ENCODE results near the gene MIOX.

The MIOX gene

DNA sequence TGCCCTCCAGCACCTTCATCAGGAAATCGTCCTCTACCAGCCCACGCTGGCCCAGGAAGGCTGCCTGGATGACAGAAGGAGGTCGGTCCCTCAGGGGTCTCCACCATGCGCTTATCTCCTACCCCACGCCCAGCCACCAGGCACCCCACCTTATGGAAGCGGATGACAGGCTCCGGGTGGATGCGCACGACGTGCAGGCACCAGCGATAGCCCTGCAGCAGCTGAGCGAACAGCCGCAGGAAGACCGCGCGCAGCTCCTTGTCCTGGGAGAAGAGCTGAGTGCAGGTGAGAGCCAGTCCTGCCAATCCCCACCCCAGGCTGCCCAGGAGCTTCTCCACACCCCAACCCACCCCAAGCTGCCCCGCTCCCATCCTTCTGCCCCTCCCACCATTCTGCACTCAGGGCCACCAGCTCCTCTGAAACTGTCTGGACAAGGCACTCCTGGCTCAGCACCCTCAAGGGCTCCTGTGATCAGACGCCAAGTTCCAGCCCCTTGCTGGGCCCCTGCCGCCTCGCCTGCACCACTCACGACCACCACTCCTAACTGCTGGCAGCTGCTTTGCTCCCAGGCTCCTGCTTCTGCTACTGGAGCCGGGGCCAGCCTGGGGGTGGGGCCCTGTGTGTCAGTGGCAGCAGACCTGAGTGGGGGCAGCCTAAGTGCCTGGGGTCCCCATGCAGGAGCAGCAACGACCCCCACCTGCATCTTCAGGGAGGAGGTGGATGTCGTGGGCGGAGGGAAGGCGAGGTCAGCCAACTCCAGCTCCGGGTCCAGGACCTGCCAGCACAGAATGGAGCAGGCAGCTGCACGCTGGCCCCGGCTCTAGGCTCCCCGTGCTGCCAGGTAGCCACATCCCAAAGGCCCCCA, 21.4 kb upstream of the MIOX start (continued):
- TF ChIP-seq, protein P1, sequence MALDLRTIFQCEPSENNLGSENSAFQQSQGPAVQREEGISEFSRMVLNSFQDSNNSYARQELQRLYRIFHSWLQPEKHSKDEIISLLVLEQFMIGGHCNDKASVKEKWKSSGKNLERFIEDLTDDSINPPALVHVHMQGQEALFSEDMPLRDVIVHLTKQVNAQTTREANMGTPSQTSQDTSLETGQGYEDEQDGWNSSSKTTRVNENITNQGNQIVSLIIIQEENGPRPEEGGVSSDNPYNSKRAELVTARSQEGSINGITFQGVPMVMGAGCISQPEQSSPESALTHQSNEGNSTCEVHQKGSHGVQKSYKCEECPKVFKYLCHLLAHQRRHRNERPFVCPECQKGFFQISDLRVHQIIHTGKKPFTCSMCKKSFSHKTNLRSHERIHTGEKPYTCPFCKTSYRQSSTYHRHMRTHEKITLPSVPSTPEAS (tag by site-specific recombination; IDR thresholded peaks at IDR 0.05) = no peak
- TF ChIP-seq GLI2 (tag by site-specific recombination; IDR thresholded peaks at IDR 0.05; ENCODE audit: borderline replicate concordance, low read depth) (no peak), ZNF658 (tag by site-specific recombination; IDR thresholded peaks at IDR 0.05) (no peak), GFI1B (tag by site-specific recombination; IDR thresholded peaks at IDR 0.05) (no peak), ZXDB (tag by site-specific recombination; IDR thresholded peaks at IDR 0.05) (no peak), REPIN1 (tag by site-specific recombination; IDR thresholded peaks at IDR 0.05; ENCODE audit: low read depth) (no peak), YY2 (tag by site-specific recombination; IDR thresholded peaks at IDR 0.05) (no peak), ZNF132 (tag by site-specific recombination; IDR thresholded peaks at IDR 0.05; ENCODE audit: borderline replicate concordance) (no peak), SP3 (tag by site-specific recombination; IDR thresholded peaks at IDR 0.05) (no peak), ZNF521 (tag by site-specific recombination; IDR thresholded peaks at IDR 0.05) (no peak), YY1 (tag by site-specific recombination; IDR thresholded peaks at IDR 0.05) (no peak), OSR2 (tag by site-specific recombination; IDR thresholded peaks at IDR 0.05) (peak; percentile 36; the same call in 1 of the 2 replicates), ZNF169 (tag by site-specific recombination; IDR thresholded peaks at IDR 0.05) (no peak), ZNF510 (tag by site-specific recombination; IDR thresholded peaks at IDR 0.05; ENCODE audit: insufficient replicate concordance) (no peak), ZFHX2 (tag by site-specific recombination; conservative IDR thresholded peaks at IDR 0.05) (peak; percentile 57), MYNN (tag by site-specific recombination; IDR thresholded peaks at IDR 0.05; ENCODE audit: borderline replicate concordance) (no peak), ZFP69B (tag by site-specific recombination; IDR thresholded peaks at IDR 0.05) (no peak), GLIS2 (tag by site-specific recombination; IDR thresholded peaks at IDR 0.05) (0 out of 2 replicates have a peak, but pooled peaks have one; percentile 23), SETDB1 (IDR thresholded peaks at IDR 0.05; ENCODE audit: insufficient read length, low read length) (no peak), ZFP3 (tag by site-specific recombination; IDR thresholded peaks at IDR 0.05; ENCODE audit: low read depth) (no peak)
- TF ChIP-seq, protein P2, sequence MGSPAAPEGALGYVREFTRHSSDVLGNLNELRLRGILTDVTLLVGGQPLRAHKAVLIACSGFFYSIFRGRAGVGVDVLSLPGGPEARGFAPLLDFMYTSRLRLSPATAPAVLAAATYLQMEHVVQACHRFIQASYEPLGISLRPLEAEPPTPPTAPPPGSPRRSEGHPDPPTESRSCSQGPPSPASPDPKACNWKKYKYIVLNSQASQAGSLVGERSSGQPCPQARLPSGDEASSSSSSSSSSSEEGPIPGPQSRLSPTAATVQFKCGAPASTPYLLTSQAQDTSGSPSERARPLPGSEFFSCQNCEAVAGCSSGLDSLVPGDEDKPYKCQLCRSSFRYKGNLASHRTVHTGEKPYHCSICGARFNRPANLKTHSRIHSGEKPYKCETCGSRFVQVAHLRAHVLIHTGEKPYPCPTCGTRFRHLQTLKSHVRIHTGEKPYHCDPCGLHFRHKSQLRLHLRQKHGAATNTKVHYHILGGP (tag by site-specific recombination; IDR thresholded peaks at IDR 0.05) = no peak

DNA sequence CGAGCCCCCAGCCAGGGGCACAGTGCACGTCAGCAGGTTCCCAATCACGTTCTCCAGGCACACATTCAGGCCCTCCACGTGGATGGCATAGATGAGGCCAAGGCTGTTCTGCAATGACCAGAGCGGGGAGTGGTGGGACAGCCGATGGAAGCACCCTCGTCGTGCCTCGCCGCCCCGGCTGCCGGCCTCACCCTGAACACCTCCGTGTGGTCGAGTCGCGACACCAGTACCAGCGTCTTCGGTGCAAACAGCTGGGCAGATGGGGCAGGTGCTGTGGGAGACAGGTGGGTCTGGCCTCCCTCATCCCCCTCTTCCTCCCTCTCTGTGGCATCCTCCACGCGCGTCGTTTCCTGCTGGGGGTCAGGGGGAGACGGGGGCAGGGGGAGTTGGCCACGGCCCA, 19.3 kb upstream of the MIOX start:
- CTCF ChIA-PET = interaction anchor here (1.2 to 1.4 kb wide), 2 partner anchors 31 to 96 kb away, joined by 3 read pairs; no protein-coding TSS in a partner anchor
- TF ChIP-seq ZNF843 (tag by site-specific recombination; IDR thresholded peaks at IDR 0.05) (no peak), ZNF121 (tag by site-specific recombination; IDR thresholded peaks at IDR 0.05) (no peak), ZSCAN23 (tag by site-specific recombination; IDR thresholded peaks at IDR 0.05) (no peak), ZNF660 (tag by site-specific recombination; IDR thresholded peaks at IDR 0.05) (no peak), ZNF138 (tag by site-specific recombination; IDR thresholded peaks at IDR 0.05; ENCODE audit: borderline replicate concordance) (no peak), ZNF341 (tag by site-specific recombination; IDR thresholded peaks at IDR 0.05; ENCODE audit: low read depth) (no peak), KLF8 (tag by site-specific recombination; IDR thresholded peaks at IDR 0.05) (no peak)
- TF ChIP-seq, protein P3, sequence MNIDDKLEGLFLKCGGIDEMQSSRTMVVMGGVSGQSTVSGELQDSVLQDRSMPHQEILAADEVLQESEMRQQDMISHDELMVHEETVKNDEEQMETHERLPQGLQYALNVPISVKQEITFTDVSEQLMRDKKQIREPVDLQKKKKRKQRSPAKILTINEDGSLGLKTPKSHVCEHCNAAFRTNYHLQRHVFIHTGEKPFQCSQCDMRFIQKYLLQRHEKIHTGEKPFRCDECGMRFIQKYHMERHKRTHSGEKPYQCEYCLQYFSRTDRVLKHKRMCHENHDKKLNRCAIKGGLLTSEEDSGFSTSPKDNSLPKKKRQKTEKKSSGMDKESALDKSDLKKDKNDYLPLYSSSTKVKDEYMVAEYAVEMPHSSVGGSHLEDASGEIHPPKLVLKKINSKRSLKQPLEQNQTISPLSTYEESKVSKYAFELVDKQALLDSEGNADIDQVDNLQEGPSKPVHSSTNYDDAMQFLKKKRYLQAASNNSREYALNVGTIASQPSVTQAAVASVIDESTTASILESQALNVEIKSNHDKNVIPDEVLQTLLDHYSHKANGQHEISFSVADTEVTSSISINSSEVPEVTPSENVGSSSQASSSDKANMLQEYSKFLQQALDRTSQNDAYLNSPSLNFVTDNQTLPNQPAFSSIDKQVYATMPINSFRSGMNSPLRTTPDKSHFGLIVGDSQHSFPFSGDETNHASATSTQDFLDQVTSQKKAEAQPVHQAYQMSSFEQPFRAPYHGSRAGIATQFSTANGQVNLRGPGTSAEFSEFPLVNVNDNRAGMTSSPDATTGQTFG (tag by site-specific recombination; IDR thresholded peaks at IDR 0.05; ENCODE audit: borderline replicate concordance) = no peak
- Histone ChIP-seq H3K9me3 (ENCODE audit: control insufficient read depth, insufficient read depth, low read depth, low read length) (no peaks in the 10 kb centered on the region), H3K27ac (ENCODE audit: extremely low read depth, low read depth, low read length) (no peak overlapping the region), H3K4me3 (ENCODE audit: low read depth, low read length) (no peak overlapping the region), H3K36me3 (ENCODE audit: control insufficient read depth in 2 of 2, insufficient read depth in 1 of 2, low read length in 2 of 2) (peaks cover 0 to 86% of the 10 kb centered on the region in 2 experiments; a peak in 2 of 3 replicates), H3K4me1 (ENCODE audit: control insufficient read depth, insufficient read depth, low read length) (peaks cover 16% of the 10 kb centered on the region)
- POLR2A ChIA-PET = interaction anchor here (0.8 to 1.9 kb wide), 2 partner anchors 15 to 58 kb away, joined by 3 to 4 read pairs; partner anchors contain the start of gene SCO2

All from HEK293 (cell line).